ENCODE results near the gene NDUFB10.

NDUFB10 gene

GRCh38 chr16:1990351-1991134, 31.2 kb downstream of the NDUFB10 start:
- Histone ChIP-seq H3K27ac (replicated peaks) (no peak overlapping the region), H3K4me3 (replicated peaks; ENCODE audit: insufficient read depth, low read length) (no peak overlapping the region; the same call in 1 of the 2 replicates), H3K27me3 (ENCODE audit: insufficient read depth, poor library complexity, severe bottlenecking) (peaks cover 26% of the 10 kb centered on the region)
- TF ChIP-seq GABPA (IDR thresholded peaks at IDR 0.05; ENCODE audit: low read depth) = no peak
- TF ChIP-seq SPI1 (IDR thresholded peaks at IDR 0.05; ENCODE audit: borderline replicate concordance, low read depth) = no peak
- TF ChIP-seq CTCF (IDR thresholded peaks at IDR 0.05; ENCODE audit: insufficient read depth, low read length) = no peak
- TF ChIP-seq REST (IDR thresholded peaks at IDR 0.05; ENCODE audit: insufficient replicate concordance, low read depth) = no peak
- no peak for TF ChIP-seq POLR2AphosphoS5 (IDR thresholded peaks at IDR 0.05; ENCODE audit: low read depth)
- no peak for DNase-seq (ENCODE audit: low read depth in 1 of 2, low spot score in 1 of 2)

GRCh38 chr16:1991135-1991551, 31.8 kb downstream of the NDUFB10 start:
- no peak overlapping the region for H3K27ac ChIP-seq (replicated peaks)
- H3K27me3 ChIP-seq (ENCODE audit: insufficient read depth, poor library complexity, severe bottlenecking) = peaks cover 26% of the 10 kb centered on the region
- H3K4me3 ChIP-seq (replicated peaks; ENCODE audit: insufficient read depth, low read length) = no peak overlapping the region
- no peak for DNase-seq (ENCODE audit: low read depth in 1 of 2, low spot score in 1 of 2)
- no peak for TF ChIP-seq POLR2AphosphoS5 (IDR thresholded peaks at IDR 0.05; ENCODE audit: low read depth)
- TF ChIP-seq SPI1 (IDR thresholded peaks at IDR 0.05; ENCODE audit: borderline replicate concordance, low read depth) = no peak
- no peak for TF ChIP-seq CTCF (IDR thresholded peaks at IDR 0.05; ENCODE audit: insufficient read depth, low read length)
- TF ChIP-seq GABPA (IDR thresholded peaks at IDR 0.05; ENCODE audit: low read depth) = no peak
- TF ChIP-seq REST (IDR thresholded peaks at IDR 0.05; ENCODE audit: insufficient replicate concordance, low read depth) = no peak

GRCh38 chr16:1991588-1991947, 32.2 kb downstream of the NDUFB10 start:
- peak overlapping the region; percentile 29 for H3K4me3 ChIP-seq (replicated peaks; ENCODE audit: insufficient read depth, low read length)

More at GRCh38 chr16:1991588-1991947, 32.2 kb downstream of the NDUFB10 start:
- DNase-seq (ENCODE audit: low read depth in 1 of 2, low spot score in 1 of 2) = no peak
- H3K27ac ChIP-seq (replicated peaks) = no peak overlapping the region
- H3K27me3 ChIP-seq (ENCODE audit: insufficient read depth, poor library complexity, severe bottlenecking) = peaks cover 26% of the 10 kb centered on the region
- TF ChIP-seq POLR2AphosphoS5 (IDR thresholded peaks at IDR 0.05; ENCODE audit: low read depth) (no peak), REST (IDR thresholded peaks at IDR 0.05; ENCODE audit: insufficient replicate concordance, low read depth) (no peak), GABPA (IDR thresholded peaks at IDR 0.05; ENCODE audit: low read depth) (no peak)
